ENCODE data around the gene ABTB2. TPM values are rescaled to one million over a fixed set of nuclear protein-coding genes. Genes with fewer than 3 reads are reported as not detected.
"Not testable (repeated sequence)": the region's sequence is repeated elsewhere in the genome, so short reads cannot be mapped to it uniquely, and the experiment has no call there.

The ABTB2 gene
- total RNA-seq, 1 donor from 2014 or later: 3.2 TPM

DNA sequence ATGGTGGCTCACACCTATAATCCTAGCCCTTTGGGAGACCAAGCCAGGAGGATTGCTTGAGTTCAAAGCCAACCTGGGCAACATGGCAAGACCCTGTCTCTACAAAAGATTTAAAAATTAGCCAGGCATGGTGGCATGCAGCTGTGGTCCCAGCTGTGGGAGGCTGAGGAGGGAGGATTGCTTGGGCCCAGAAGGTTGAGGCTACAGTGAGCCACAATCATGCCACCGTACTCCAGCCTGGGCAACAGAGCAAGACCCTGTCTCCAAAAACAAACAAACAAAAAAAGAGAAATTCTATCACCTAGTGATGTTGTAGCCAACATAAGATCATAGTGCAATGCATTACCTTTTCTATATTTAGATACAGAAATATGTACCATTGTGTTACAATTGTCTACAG, 138.5 kb downstream of the ABTB2 start:
- H3K27me3 ChIP-seq: no peaks in the 10 kb centered on the region
- H3K36me3 ChIP-seq: no peaks in the 10 kb centered on the region
- intact Hi-C loops (cut with DNase I): no loop called here
- no peaks in the 10 kb centered on the region for H3K4me1 ChIP-seq
- DNase-seq: no peak
- no peak overlapping the region for H3K4me3 ChIP-seq
- ATAC-seq: no peak
- H3K27ac ChIP-seq: no peak overlapping the region
- no peak for TF ChIP-seq CTCF (IDR thresholded peaks at IDR 0.05)
- no peaks in the 10 kb centered on the region for H3K9me3 ChIP-seq

DNA sequence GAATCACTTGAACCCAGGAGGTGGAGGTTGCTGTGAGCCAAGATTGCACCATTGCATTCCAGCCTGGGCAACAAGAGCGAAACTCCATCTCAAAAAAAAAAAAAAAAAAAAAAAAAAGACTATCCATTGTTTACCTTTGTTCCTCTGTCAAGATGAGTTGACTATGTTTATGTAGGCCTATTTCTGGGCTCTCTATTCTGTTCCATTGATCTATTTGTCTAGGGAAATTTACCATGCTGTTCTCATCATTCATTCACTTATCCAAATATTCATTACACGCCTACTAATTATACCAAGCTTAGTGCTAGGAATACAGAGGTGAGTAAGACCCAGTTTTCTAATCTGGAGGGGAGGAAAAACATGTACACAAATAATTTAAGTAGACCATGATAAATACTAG, 139.1 kb downstream of the ABTB2 start:
- H3K36me3 ChIP-seq; H3K4me1 ChIP-seq; H3K27ac ChIP-seq; H3K27me3 ChIP-seq; H3K9me3 ChIP-seq; H3K4me3 ChIP-seq; DNase-seq; ATAC-seq; intact Hi-C loops (cut with DNase I): not testable (repeated sequence)

GRCh38 chr11:34218067-34218466, 139.7 kb downstream of the ABTB2 start:
- H3K9me3 ChIP-seq: no peaks in the 10 kb centered on the region
- H3K36me3 ChIP-seq: no peaks in the 10 kb centered on the region
- DNase-seq (no peak), ATAC-seq (no peak)
- H3K27ac ChIP-seq: no peak overlapping the region
- H3K27me3 ChIP-seq: no peaks in the 10 kb centered on the region
- H3K4me3 ChIP-seq: no peak overlapping the region
- no peaks in the 10 kb centered on the region for H3K4me1 ChIP-seq
- intact Hi-C loops (cut with DNase I): no loop called here
- no peak for TF ChIP-seq CTCF (IDR thresholded peaks at IDR 0.05)

DNA sequence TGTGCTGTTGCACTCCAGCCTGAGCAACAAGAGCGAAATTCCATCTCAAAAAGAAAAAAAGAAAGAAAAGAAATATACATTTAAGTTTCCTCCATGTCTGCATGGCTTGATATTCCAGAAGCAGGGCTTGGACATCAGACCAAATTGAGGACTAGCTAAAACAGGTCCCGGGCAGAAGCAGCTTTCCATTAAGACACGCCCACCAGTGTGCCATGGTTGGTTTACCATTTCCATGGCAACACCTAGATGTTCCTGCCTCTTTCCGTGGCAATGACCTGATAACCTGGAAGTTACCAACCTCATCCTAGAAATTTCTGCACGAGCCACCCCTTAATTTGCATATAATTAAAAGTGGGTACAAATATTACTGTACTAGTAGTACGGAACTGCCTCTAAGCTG, 141.1 kb downstream of the ABTB2 start:
- intact Hi-C loops (cut with DNase I): no loop called here
- Histone ChIP-seq H3K36me3 (no peaks in the 10 kb centered on the region), H3K27ac (no peak overlapping the region), H3K4me1 (no peaks in the 10 kb centered on the region), H3K4me3 (no peak overlapping the region), H3K9me3 (no peaks in the 10 kb centered on the region), H3K27me3 (no peaks in the 10 kb centered on the region)
- TF ChIP-seq CTCF (IDR thresholded peaks at IDR 0.05): no peak
- ATAC-seq (no peak), DNase-seq (no peak)

DNA sequence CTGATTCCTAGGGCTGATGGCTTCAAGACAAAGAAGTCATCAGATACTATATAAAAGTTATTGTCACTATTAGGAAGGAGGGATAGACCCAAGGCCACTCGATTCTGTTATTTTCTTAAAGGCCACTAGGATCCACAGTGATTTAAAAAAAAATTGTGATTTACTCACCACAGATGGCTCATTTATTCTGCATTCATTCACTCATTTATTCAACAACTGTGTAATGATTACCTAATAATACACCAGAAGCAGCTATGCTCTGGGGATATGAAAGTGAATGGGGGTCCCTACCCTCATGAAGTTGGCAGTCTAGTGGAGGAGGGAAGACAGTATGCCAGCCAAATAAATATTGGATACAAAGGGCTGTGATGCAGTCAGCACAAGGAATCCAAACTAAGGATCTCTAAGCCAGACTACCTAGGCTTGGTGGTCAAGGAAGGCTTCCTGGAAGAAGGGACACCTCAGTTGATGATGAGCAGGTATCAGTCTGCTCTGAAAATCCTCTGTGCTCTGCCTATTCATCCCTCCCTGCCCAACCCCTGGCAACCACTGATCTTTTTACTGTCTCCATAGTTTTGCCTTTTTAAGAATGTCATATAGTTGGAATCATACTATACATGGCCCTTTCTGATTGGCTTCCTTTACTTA, 141.9 kb downstream of the ABTB2 start:
- no peak for TF ChIP-seq CTCF (IDR thresholded peaks at IDR 0.05)
- intact Hi-C loops (cut with DNase I): no loop called here
- Histone ChIP-seq H3K36me3 (no peaks in the 10 kb centered on the region), H3K4me3 (no peak overlapping the region), H3K9me3 (no peaks in the 10 kb centered on the region), H3K27me3 (no peaks in the 10 kb centered on the region), H3K4me1 (no peaks in the 10 kb centered on the region), H3K27ac (no peak overlapping the region)
- no peak for DNase-seq
- no peak for ATAC-seq

DNA sequence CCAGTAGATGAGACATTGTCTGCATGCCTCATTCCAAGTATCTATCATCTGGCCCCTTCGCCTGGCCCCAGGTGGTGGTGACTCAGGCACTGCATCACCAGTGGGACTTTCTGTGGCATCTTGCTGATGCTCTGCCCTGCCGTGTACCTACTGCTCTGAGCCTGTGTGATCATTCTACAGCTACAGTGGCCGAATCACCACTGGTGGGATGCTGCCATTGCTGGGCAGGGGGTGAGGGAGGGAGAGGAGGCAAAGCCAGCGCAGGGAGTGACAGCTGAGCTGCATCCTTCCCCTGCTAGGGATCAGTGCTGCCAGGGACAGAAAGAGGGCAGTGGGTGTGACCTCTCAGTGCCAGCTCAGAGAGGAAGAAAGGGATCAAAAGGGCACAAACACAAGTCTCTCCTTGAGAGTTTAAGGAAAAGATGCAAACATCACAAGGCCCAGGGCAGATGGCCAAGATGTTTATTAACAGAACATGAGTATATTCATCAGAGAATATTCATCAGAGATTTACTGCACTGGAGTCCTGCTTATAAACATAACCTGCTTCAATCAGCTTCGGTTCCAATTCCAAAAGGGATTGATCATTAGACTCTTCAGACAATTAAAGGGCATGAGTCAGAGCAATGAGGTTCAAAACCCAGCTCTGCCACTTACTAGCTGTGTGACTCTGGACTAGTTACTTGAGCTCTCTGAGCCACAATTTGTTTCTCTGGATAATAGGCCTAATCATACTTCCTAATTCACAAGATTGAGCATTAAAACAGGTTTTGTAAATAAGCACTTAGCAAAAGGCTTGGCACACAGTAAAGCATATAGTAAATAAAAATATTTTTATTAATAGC, 142.6 kb downstream of the ABTB2 start:
- no peaks in the 10 kb centered on the region for H3K27me3 ChIP-seq
- ATAC-seq (peak; percentile 13), DNase-seq (no peak)
- no peaks in the 10 kb centered on the region for H3K9me3 ChIP-seq
- intact Hi-C loops (cut with DNase I): no loop called here
- H3K27ac ChIP-seq: no peak overlapping the region
- no peaks in the 10 kb centered on the region for H3K36me3 ChIP-seq
- H3K4me3 ChIP-seq: no peak overlapping the region
- no peaks in the 10 kb centered on the region for H3K4me1 ChIP-seq
- no peak for TF ChIP-seq CTCF (IDR thresholded peaks at IDR 0.05)
